H9 (cell line): ENCODE measurements around the gene SLC38A9. TPM values are rescaled to one million over a fixed set of nuclear protein-coding genes. Genes with fewer than 3 reads are reported as not detected.

ENCODE experiments used
- DNase-seq: peaks from one replicate; pipeline ENCODE4 v3.0.0-alpha.2; 2017
- H2AFZ ChIP-seq: one replicate; pipeline ENCODE4 v1.6.1; 2013; ENCODE audit warnings: mild to moderate bottlenecking, low read length, control low read depth, moderate library complexity
- H2AK5ac ChIP-seq: 2 replicates; pipeline ENCODE4 v1.6.1; 2013; ENCODE audit warnings: low read length, control low read depth, mixed read lengths; ENCODE audit not compliant: insufficient read length
- H2BK120ac ChIP-seq: one replicate; pipeline ENCODE4 v1.6.1; 2013; ENCODE audit warnings: low read depth, mild to moderate bottlenecking, low read length, control low read depth, inconsistent platforms; ENCODE audit not compliant: poor library complexity, severe bottlenecking
- H2BK12ac ChIP-seq: 2 replicates; pipeline ENCODE4 v1.6.1; 2013; ENCODE audit warnings: low read length, control low read depth, mixed read lengths, low read depth; ENCODE audit not compliant: insufficient read length
- H2BK15ac ChIP-seq: 2 replicates; pipeline ENCODE4 v1.6.1; 2013; ENCODE audit warnings: low read depth, low read length, control low read depth
- H2BK20ac ChIP-seq: one replicate; pipeline ENCODE4 v1.6.1; 2013; ENCODE audit warnings: low read depth, mild to moderate bottlenecking, low read length, control low read depth, inconsistent platforms; ENCODE audit not compliant: poor library complexity, severe bottlenecking
- H2BK5ac ChIP-seq: 2 replicates; pipeline ENCODE4 v1.6.1; 2013; ENCODE audit warnings: low read length, control low read depth, mixed read lengths; ENCODE audit not compliant: insufficient read length
- H3K14ac ChIP-seq: 2 replicates; pipeline ENCODE4 v1.6.1; 2013; ENCODE audit warnings: low read length, control low read depth; ENCODE audit not compliant: insufficient read depth
- H3K18ac ChIP-seq: 2 replicates; pipeline ENCODE4 v1.6.1; 2013; ENCODE audit warnings: low read depth, mild to moderate bottlenecking, mixed read lengths, low read length, control low read depth; ENCODE audit not compliant: insufficient read length
- H3K23ac ChIP-seq: 2 replicates; pipeline ENCODE4 v1.6.1; 2013; ENCODE audit warnings: low read length, control low read depth, mixed read lengths, low read depth; ENCODE audit not compliant: insufficient read length
- H3K23me2 ChIP-seq: 2 replicates; pipeline ENCODE4 v1.6.1; 2013; ENCODE audit warnings: low read depth, mild to moderate bottlenecking, mixed read lengths, low read length, control low read depth; ENCODE audit not compliant: insufficient read length, poor library complexity, severe bottlenecking
- H3K27ac ChIP-seq: 2 replicates; pipeline ENCODE4 v1.5.1; 2013; ENCODE audit warnings: low read length, control low read depth, mixed read lengths, low read depth; ENCODE audit not compliant: insufficient read length
- H3K27me3 ChIP-seq: 2 replicates; pipeline ENCODE4 v1.6.1; 2013; ENCODE audit warnings: low read length, control low read depth, inconsistent platforms; ENCODE audit not compliant: insufficient read depth
- H3K4ac ChIP-seq: 2 replicates; pipeline ENCODE4 v1.6.1; 2013; ENCODE audit warnings: low read depth, mild to moderate bottlenecking, control low read depth, inconsistent platforms, low read length, moderate library complexity
- H3K4me1 ChIP-seq: 2 replicates; pipeline ENCODE4 v1.6.1; 2013; ENCODE audit warnings: low read length, control low read depth, inconsistent platforms; ENCODE audit not compliant: insufficient read depth
- H3K4me2 ChIP-seq: 2 replicates; pipeline ENCODE4 v1.6.1; 2013; ENCODE audit warnings: low read length, control low read depth, mixed read lengths; ENCODE audit not compliant: insufficient read length, insufficient read depth
- H3K56ac ChIP-seq: 2 replicates; pipeline ENCODE4 v1.6.1; 2013; ENCODE audit warnings: low read depth, mild to moderate bottlenecking, mixed read lengths, low read length, control low read depth; ENCODE audit not compliant: insufficient read length
- H3K79me1 ChIP-seq: 2 replicates; pipeline ENCODE4 v1.6.1; 2013; ENCODE audit warnings: low read depth, mild to moderate bottlenecking, moderate library complexity, low read length, control low read depth, inconsistent platforms; ENCODE audit not compliant: insufficient read depth, poor library complexity, severe bottlenecking
- H3K79me2 ChIP-seq: 2 replicates; pipeline ENCODE4 v1.6.1; 2013; ENCODE audit warnings: low read length, control low read depth, inconsistent platforms; ENCODE audit not compliant: insufficient read depth
- H3K9ac ChIP-seq: 2 replicates; pipeline ENCODE4 v1.6.1; 2013; ENCODE audit warnings: low read length, control low read depth, mixed read lengths; ENCODE audit not compliant: insufficient read length; ENCODE audit errors: extremely low read depth
- H3K9me3 ChIP-seq: one replicate; pipeline ENCODE4 v1.6.1; 2013; ENCODE audit warnings: low read depth, low read length, inconsistent platforms; ENCODE audit not compliant: control insufficient read depth
- H3T11ph ChIP-seq: one replicate; pipeline ENCODE4 v1.6.1; 2013; ENCODE audit warnings: mild to moderate bottlenecking, low read length, control low read depth, inconsistent platforms
- H4K20me1 ChIP-seq: one replicate; pipeline ENCODE4 v1.6.1; 2013; ENCODE audit not compliant: control insufficient read depth, insufficient read length, insufficient read depth
- H4K5ac ChIP-seq: 2 replicates; pipeline ENCODE4 v1.6.1; 2013; ENCODE audit warnings: low read depth, mild to moderate bottlenecking, mixed read lengths, low read length, control low read depth; ENCODE audit not compliant: insufficient read length
- H4K8ac ChIP-seq: replicated peaks from 2 replicates; pipeline ENCODE4 v1.6.1; 2013; ENCODE audit warnings: low read length, control low read depth, mixed read lengths, low read depth; ENCODE audit not compliant: insufficient read length
- H4K91ac ChIP-seq: 2 replicates; pipeline ENCODE4 v1.6.1; 2013; ENCODE audit warnings: low read depth, mild to moderate bottlenecking, moderate library complexity, mixed read lengths, low read length, control low read depth; ENCODE audit not compliant: insufficient read length
- H3K27ac Mint-ChIP-seq, 3 experiments: 2 replicates in 2 of 3; 3 replicates in 1 of 3; pipeline ENCODE4 v1.8.0; 2020 to 2021; ENCODE audit warnings: mixed read lengths in 3 of 3, mild to moderate bottlenecking in 1 of 3, moderate library complexity in 1 of 3
- H3K27me3 Mint-ChIP-seq: 2 replicates; pipeline ENCODE4 v1.8.0; 2021; ENCODE audit warnings: low read depth, mild to moderate bottlenecking, moderate library complexity, mixed read lengths
- H3K36me3 Mint-ChIP-seq, 3 experiments: 2 replicates in 2 of 3; 3 replicates in 1 of 3; pipeline ENCODE4 v1.8.0; 2020 to 2021; ENCODE audit warnings: low read depth in 3 of 3, mixed read lengths in 3 of 3; ENCODE audit not compliant: insufficient read depth in 1 of 3
- H3K4me1 Mint-ChIP-seq, 2 experiments: 2 replicates each; pipeline ENCODE4 v1.8.0; 2020; ENCODE audit warnings: mixed read lengths in 2 of 2
- H3K4me3 Mint-ChIP-seq, 2 experiments: 2 replicates in 1 of 2; 3 replicates in 1 of 2; pipeline ENCODE4 v1.8.0; 2020 to 2021; ENCODE audit warnings: mild to moderate bottlenecking in 2 of 2, mixed read lengths in 2 of 2, moderate library complexity in 1 of 2
- H3K9me3 Mint-ChIP-seq, 2 experiments: 2 replicates in 1 of 2; 3 replicates in 1 of 2; pipeline ENCODE4 v1.8.0; 2020; ENCODE audit warnings: mild to moderate bottlenecking in 2 of 2, mixed read lengths in 2 of 2, moderate library complexity in 1 of 2
- WGBS: extraction: QIAGEN DNeasy Blood & Tissue Kit; methylation state at CpG from one replicate; pipeline ENCODE4 v1.1.7; 2013; ENCODE audit warnings: missing lambda C conversion rate, low lambda C conversion rate, mixed read lengths; ENCODE audit not compliant: insufficient read length; ENCODE audit errors: extremely low coverage; 5-methylcytosine and 5-hydroxymethylcytosine counted together
- total RNA-seq: library from RNA; stranded (reverse); gene quantifications from 2 replicates; pipeline ENCODE4 v1.2.1, GENCODE V29; 2021
- TF ChIP-seq, protein P1 (sequence below): fragments of 200-600 bp; sonication (generic); conservative IDR thresholded peaks from 3 replicates; pipeline ENCODE4 v1.8.0; 2021; ENCODE audit warnings: antibody characterized with exemption, mild to moderate bottlenecking

The SLC38A9 gene
- total RNA-seq, 1 experiment from 2014 or later, result 48.5 TPM

- H3T11ph ChIP-seq, result no peak overlapping the region
- H3K36me3 Mint-ChIP-seq, result peaks cover 26 to 66% (median 50%) of the 10 kb centered on the region in 3 experiments; a peak in 6 of 7 replicates
- WGBS, result no CpG with 5 or more reads among the region's 3 CpGs
- H3K79me2 ChIP-seq, result no peaks in the 10 kb centered on the region
- no peak overlapping the region for H3K4ac ChIP-seq
- no peak overlapping the region for H2AK5ac ChIP-seq
- no peak overlapping the region for H3K56ac ChIP-seq
- no peak overlapping the region for H3K18ac ChIP-seq
- no peak overlapping the region for H2BK20ac ChIP-seq
- H3K9me3 ChIP-seq, result no peaks in the 10 kb centered on the region
- no peak overlapping the region for H2BK5ac ChIP-seq
- H3K79me1 ChIP-seq, result no peaks in the 10 kb centered on the region
- no peak overlapping the region for H2AFZ ChIP-seq
- H3K9ac ChIP-seq, result no peak overlapping the region
- peaks cover 0 to 4% of the 10 kb centered on the region in 2 experiments; a peak in 1 of 4 replicates for H3K4me1 Mint-ChIP-seq
- H2BK15ac ChIP-seq, result no peak overlapping the region
- TF ChIP-seq, protein P1, sequence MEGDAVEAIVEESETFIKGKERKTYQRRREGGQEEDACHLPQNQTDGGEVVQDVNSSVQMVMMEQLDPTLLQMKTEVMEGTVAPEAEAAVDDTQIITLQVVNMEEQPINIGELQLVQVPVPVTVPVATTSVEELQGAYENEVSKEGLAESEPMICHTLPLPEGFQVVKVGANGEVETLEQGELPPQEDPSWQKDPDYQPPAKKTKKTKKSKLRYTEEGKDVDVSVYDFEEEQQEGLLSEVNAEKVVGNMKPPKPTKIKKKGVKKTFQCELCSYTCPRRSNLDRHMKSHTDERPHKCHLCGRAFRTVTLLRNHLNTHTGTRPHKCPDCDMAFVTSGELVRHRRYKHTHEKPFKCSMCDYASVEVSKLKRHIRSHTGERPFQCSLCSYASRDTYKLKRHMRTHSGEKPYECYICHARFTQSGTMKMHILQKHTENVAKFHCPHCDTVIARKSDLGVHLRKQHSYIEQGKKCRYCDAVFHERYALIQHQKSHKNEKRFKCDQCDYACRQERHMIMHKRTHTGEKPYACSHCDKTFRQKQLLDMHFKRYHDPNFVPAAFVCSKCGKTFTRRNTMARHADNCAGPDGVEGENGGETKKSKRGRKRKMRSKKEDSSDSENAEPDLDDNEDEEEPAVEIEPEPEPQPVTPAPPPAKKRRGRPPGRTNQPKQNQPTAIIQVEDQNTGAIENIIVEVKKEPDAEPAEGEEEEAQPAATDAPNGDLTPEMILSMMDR, result no peak
- H3K23ac ChIP-seq, result no peak overlapping the region
- H3K4me2 ChIP-seq, result no peak overlapping the region
- H3K27ac ChIP-seq, result no peak overlapping the region
- no peaks in the 10 kb centered on the region for H3K23me2 ChIP-seq
- H4K20me1 ChIP-seq, result no peaks in the 10 kb centered on the region
- H4K5ac ChIP-seq, result no peak overlapping the region
- H3K27me3 ChIP-seq, result no peaks in the 10 kb centered on the region
- no peak overlapping the region for H2BK120ac ChIP-seq
- H3K4me3 Mint-ChIP-seq, result no peak overlapping the region
- H3K27ac Mint-ChIP-seq, result peak overlapping the region in 1 of 3 experiments; percentile 50; a peak in 1 of 7 replicates
- no peak overlapping the region for H4K91ac ChIP-seq
- no peaks in the 10 kb centered on the region for H3K9me3 Mint-ChIP-seq
- no peaks in the 10 kb centered on the region for H3K4me1 ChIP-seq
- no peaks in the 10 kb centered on the region for H3K27me3 Mint-ChIP-seq
- no peak for DNase-seq
- no peak overlapping the region for H2BK12ac ChIP-seq
- no peak overlapping the region for H4K8ac ChIP-seq
- H3K14ac ChIP-seq, result no peak overlapping the region
Measured at GRCh38 chr5:55650386-55650785, 61.7 kb downstream of the SLC38A9 start.
